ENCODE data around the gene HAL. TPM values are rescaled to one million over a fixed set of nuclear protein-coding genes. Genes with fewer than 3 reads are reported as not detected.

HAL gene
- total RNA-seq, 2 donors from 2014 or later = 1.6 TPM; not detected in 1

DNA sequence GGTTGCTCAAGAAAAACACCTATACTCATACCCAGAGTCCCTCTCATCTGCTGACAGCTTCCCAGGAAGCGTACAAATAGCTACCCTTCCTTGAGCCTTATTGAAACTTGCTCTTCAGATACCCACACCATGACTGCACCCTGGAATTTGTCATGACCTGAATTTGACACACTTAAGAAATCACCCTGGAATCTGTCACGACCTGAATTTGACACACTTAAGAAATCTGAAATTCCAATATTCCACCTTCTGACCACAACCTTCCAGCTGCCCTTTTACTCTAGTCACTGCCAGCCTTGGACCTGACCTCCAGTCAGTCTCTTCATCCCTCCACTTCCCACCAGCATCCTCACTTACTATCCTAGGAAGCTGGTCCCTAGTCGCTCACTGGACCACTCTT lies 1.1 kb upstream of the HAL start:
- no peak overlapping the region for H3K4me3 ChIP-seq
- H3K9me3 ChIP-seq = no peaks in the 10 kb centered on the region
- no peak overlapping the region for H3K27ac ChIP-seq
- peaks cover 0 to 13% of the 10 kb centered on the region in 2 donors for H3K4me1 ChIP-seq (ENCODE audit: control insufficient read depth in 1 of 2, low read depth in 2 of 2)
- DNase-seq (ENCODE audit: low spot score) (no peak), ATAC-seq (ENCODE audit: insufficient number of reproducible peaks, low FRiP score, low read depth) (no peak)
- H3K27me3 ChIP-seq (replicated peaks; ENCODE audit: insufficient read depth) = no peaks in the 10 kb centered on the region
- TF ChIP-seq, protein P1, sequence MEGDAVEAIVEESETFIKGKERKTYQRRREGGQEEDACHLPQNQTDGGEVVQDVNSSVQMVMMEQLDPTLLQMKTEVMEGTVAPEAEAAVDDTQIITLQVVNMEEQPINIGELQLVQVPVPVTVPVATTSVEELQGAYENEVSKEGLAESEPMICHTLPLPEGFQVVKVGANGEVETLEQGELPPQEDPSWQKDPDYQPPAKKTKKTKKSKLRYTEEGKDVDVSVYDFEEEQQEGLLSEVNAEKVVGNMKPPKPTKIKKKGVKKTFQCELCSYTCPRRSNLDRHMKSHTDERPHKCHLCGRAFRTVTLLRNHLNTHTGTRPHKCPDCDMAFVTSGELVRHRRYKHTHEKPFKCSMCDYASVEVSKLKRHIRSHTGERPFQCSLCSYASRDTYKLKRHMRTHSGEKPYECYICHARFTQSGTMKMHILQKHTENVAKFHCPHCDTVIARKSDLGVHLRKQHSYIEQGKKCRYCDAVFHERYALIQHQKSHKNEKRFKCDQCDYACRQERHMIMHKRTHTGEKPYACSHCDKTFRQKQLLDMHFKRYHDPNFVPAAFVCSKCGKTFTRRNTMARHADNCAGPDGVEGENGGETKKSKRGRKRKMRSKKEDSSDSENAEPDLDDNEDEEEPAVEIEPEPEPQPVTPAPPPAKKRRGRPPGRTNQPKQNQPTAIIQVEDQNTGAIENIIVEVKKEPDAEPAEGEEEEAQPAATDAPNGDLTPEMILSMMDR (IDR thresholded peaks at IDR 0.05) = no peak
- H3K36me3 ChIP-seq = peaks cover 4% of the 10 kb centered on the region

DNA sequence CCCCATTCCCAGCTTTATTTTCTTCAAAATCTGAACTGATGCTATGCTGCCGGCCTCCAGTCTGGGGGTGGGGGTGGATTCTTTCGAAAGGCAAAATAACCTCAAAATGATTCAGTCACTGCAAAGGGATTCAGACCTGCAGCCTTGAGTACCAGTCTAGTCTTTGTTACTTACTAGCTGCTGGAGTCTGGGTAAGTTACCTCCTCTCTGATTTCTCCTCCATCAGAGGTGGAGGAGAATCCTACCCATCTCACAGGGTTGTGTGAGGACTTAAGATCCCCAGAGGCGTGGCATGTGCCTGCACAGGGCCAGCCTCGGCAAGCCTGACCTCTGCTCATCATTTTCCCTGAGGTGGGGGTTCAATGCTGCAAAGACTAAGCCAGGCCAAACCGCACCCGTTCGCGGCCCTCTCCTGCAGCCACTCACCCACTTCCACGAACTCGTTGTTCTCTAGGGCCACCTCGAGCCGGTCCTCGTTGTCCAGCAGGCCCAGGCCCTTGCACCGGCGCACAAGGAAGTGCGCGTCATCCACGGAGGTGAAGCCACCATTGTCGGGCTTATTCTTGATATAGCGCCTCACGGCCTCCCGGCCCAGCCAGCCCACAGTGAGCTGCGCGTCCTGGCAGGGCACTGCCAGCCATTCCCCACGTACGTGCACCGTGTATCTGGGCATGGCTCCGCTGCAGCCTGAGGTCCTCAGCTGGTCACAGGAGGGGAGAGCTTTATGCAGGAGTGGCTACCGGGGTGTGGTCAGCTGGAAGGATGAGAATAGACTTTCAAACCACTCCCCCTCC lies 709 bp downstream of the HAL start:
- ATAC-seq (ENCODE audit: insufficient number of reproducible peaks, low FRiP score, low read depth) (no peak), DNase-seq (ENCODE audit: low spot score) (no peak)
- Histone ChIP-seq H3K36me3 (no peaks in the 10 kb centered on the region), H3K27me3 (replicated peaks; ENCODE audit: insufficient read depth) (no peaks in the 10 kb centered on the region), H3K9me3 (no peaks in the 10 kb centered on the region), H3K4me1 (ENCODE audit: control insufficient read depth in 1 of 2, low read depth in 2 of 2) (peaks cover 0 to 13% of the 10 kb centered on the region in 2 donors), H3K27ac (no peak overlapping the region), H3K4me3 (no peak overlapping the region)
- TF ChIP-seq, protein P1 (IDR thresholded peaks at IDR 0.05) = no peak

DNA sequence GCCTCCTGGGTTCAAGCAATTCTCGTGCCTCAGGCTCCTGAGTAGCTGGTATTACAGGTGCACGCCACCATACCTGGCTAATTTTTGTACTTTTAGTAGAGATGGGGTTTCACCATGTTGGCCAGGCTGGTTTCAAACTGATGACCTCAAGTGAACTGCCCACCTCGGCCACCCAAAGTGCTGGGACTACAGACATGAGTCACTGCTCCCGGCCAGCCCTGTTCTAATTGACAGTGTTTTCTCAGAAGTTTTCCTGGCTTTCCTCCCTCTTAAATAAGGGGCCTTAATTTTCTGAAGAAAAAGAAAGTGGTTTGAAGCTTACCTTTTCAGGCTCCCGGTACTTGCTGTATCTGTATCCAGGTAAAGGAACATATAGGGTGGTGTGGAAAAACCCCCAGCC lies 1.7 kb downstream of the HAL start:
- Histone ChIP-seq H3K4me3 (no peak overlapping the region), H3K4me1 (ENCODE audit: control insufficient read depth in 1 of 2, low read depth in 2 of 2) (peaks cover 0 to 13% of the 10 kb centered on the region in 2 donors), H3K27me3 (replicated peaks; ENCODE audit: insufficient read depth) (no peaks in the 10 kb centered on the region), H3K36me3 (no peaks in the 10 kb centered on the region), H3K9me3 (no peaks in the 10 kb centered on the region), H3K27ac (no peak overlapping the region)
- TF ChIP-seq, protein P1 (IDR thresholded peaks at IDR 0.05) = no peak
- no peak for ATAC-seq (ENCODE audit: insufficient number of reproducible peaks, low FRiP score, low read depth)
- no peak for DNase-seq (ENCODE audit: low spot score)

DNA sequence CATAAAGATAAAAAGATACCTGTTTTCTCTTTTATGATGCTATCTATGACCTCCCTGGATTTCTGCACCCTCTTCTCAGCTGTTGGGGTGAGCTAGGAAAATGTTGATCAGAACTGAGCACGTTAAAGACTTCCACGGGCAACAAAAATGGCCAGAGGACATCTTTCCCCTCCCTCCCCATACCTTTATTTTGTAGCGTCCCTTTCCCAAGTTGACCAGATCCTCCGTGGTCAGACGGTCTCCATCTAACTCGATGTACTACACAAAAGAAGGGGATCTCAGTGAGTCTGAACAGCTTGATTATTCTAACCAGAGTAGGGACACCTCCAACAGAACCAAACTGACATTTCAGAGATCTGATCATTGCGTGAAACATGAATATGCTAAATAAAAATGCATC lies 2.2 kb downstream of the HAL start:
- DNase-seq (ENCODE audit: low spot score) (no peak), ATAC-seq (ENCODE audit: insufficient number of reproducible peaks, low FRiP score, low read depth) (no peak)
- TF ChIP-seq, protein P1 (IDR thresholded peaks at IDR 0.05) = no peak
- Histone ChIP-seq H3K9me3 (no peaks in the 10 kb centered on the region), H3K27ac (no peak overlapping the region), H3K27me3 (replicated peaks; ENCODE audit: insufficient read depth) (no peaks in the 10 kb centered on the region), H3K36me3 (no peaks in the 10 kb centered on the region), H3K4me3 (no peak overlapping the region), H3K4me1 (ENCODE audit: control insufficient read depth in 1 of 2, low read depth in 2 of 2) (peaks cover 0 to 8% of the 10 kb centered on the region in 2 donors)

DNA sequence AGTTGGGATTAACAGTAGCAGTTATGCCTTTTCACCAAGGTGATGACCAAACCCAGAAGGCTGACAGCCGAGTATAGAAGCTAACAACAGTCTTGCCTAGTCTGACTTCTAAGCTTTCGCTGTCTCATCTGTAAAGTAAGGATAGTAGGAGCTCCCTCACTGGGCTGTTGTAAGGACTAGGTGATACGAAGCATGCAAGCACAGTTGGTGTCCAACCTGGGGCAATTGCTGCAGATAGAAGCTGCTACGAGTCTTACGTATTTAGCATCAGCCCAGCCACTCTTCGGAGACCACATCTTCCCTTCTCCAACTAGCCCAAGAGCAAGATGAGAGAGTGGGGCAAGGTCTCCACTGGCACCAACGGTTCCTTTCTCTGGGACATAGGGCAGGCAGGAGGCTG lies 6.0 kb downstream of the HAL start:
- Histone ChIP-seq H3K4me3 (no peak overlapping the region), H3K4me1 (ENCODE audit: control insufficient read depth in 1 of 2, low read depth in 2 of 2) (no peaks in the 10 kb centered on the region), H3K36me3 (no peaks in the 10 kb centered on the region), H3K27me3 (replicated peaks; ENCODE audit: insufficient read depth) (no peaks in the 10 kb centered on the region), H3K27ac (no peak overlapping the region), H3K9me3 (no peaks in the 10 kb centered on the region)
- ATAC-seq (ENCODE audit: insufficient number of reproducible peaks, low FRiP score, low read depth) (no peak), DNase-seq (ENCODE audit: low spot score) (no peak)
- TF ChIP-seq, protein P1 (IDR thresholded peaks at IDR 0.05) = no peak
